HFFc6 (cell line): Measurements from ENCODE around the gene ZNF497. TPM values are rescaled to one million over a fixed set of nuclear protein-coding genes. Genes with fewer than 3 reads are reported as not detected.

ENCODE experiments used
- DNase-seq: peaks from one replicate; pipeline ENCODE4 v3.0.0-alpha.2; 2018
- H3K27ac Mint-ChIP-seq: 2 replicates; pipeline ENCODE4 v1.8.0; 2020; ENCODE audit warnings: mild to moderate bottlenecking, mixed read lengths
- H3K27me3 Mint-ChIP-seq: 2 replicates; pipeline ENCODE4 v1.8.0; 2021; ENCODE audit warnings: mild to moderate bottlenecking, moderate library complexity, mixed read lengths; ENCODE audit not compliant: insufficient read depth
- H3K36me3 Mint-ChIP-seq: 2 replicates; pipeline ENCODE4 v1.8.0; 2021; ENCODE audit warnings: low read depth, mixed read lengths
- H3K4me1 Mint-ChIP-seq: 2 replicates; pipeline ENCODE4 v1.8.0; 2020; ENCODE audit warnings: low read depth, mixed read lengths
- H3K4me3 Mint-ChIP-seq: 2 replicates; pipeline ENCODE4 v1.8.0; 2020; ENCODE audit warnings: mild to moderate bottlenecking, moderate library complexity, mixed read lengths
- H3K9me3 Mint-ChIP-seq: 2 replicates; pipeline ENCODE4 v1.8.0; 2020; ENCODE audit warnings: mild to moderate bottlenecking, mixed read lengths
- total RNA-seq, 6 experiments: library from RNA; stranded (reverse); fragmentation: NEBNext Ultra II Directional; extraction: Animal tissue kit (Norgen Biotek cat#: 25700); gene quantifications; 2 replicates in 1 of 6; 3 replicates in 5 of 6; pipeline ENCODE4 v1.2.3, GENCODE V29; 2021
- TF ChIP-seq, protein P1 (sequence below): fragments of 200-600 bp; sonication (generic); IDR thresholded peaks from 2 replicates; pipeline ENCODE4 v1.5.0; 2021; ENCODE audit warnings: antibody characterized with exemption, mild to moderate bottlenecking

The ZNF497 gene
- total RNA-seq, 6 experiments from 2014 or later = 0.16 to 0.35 (median 0.27) TPM

DNA sequence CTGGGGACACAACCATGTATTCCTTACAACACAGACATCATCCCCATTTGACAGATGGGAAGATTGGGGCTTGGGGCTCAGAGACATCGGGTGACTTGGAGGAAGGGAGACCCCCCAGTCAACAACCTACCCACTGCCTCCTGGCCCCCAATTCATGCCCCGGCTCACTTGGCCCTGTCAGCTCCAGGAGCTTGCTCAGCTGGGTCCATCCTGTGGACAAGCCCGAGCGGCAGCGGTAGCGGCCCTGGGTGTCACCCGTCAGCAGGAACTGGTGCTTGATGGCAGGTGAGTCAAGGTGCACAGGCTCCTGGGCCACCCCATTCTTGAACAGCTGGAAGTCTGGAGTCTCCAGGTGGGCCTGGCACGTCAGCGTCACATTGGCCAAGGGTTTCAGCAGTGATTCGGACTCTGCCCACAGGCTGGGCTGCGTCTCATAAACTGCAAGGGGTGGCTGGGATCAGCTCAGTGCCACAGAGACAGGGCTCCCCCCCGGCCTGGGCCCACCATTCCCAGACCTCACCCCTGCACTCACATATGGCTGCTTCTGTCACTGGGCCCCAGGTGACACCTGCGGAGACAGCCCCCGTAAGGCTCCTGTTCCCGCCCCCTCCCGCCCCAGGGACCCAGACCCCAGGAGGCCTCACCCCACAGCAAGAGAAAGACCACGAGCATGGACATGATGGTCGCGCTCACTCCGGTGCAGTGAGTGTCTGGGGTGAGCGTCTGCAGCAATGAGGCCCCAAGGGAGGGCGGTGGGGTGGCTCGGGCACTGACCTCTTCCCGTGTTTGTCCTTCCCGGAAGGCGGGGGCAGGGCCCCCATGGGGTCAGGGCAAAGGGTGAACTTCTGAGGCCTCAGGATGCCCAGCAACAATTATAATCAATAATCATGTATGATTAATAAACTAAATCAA lies 9.5 kb downstream of the ZNF497 start, which contains the start of gene A1BG:
TSS of gene A1BG (minus strand) at position 733 of the 912 bp plus-strand sequence. CDS start at position 678, 55 bp downstream.
- Mint-ChIP-seq H3K4me1 (peaks cover 12% of the 10 kb centered on the region; the same call in 1 of the 2 replicates), H3K27ac (no peak within 1 kb of the TSS), H3K36me3 (peaks cover 8% of the 10 kb centered on the region; the same call in 1 of the 2 replicates), H3K9me3 (peaks cover 4% of the 10 kb centered on the region; the same call in 1 of the 2 replicates), H3K4me3 (no peak within 1 kb of the TSS), H3K27me3 (no peaks in the 10 kb centered on the region)
- no peak for DNase-seq
- TF ChIP-seq, protein P1, sequence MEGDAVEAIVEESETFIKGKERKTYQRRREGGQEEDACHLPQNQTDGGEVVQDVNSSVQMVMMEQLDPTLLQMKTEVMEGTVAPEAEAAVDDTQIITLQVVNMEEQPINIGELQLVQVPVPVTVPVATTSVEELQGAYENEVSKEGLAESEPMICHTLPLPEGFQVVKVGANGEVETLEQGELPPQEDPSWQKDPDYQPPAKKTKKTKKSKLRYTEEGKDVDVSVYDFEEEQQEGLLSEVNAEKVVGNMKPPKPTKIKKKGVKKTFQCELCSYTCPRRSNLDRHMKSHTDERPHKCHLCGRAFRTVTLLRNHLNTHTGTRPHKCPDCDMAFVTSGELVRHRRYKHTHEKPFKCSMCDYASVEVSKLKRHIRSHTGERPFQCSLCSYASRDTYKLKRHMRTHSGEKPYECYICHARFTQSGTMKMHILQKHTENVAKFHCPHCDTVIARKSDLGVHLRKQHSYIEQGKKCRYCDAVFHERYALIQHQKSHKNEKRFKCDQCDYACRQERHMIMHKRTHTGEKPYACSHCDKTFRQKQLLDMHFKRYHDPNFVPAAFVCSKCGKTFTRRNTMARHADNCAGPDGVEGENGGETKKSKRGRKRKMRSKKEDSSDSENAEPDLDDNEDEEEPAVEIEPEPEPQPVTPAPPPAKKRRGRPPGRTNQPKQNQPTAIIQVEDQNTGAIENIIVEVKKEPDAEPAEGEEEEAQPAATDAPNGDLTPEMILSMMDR = no peak

DNA sequence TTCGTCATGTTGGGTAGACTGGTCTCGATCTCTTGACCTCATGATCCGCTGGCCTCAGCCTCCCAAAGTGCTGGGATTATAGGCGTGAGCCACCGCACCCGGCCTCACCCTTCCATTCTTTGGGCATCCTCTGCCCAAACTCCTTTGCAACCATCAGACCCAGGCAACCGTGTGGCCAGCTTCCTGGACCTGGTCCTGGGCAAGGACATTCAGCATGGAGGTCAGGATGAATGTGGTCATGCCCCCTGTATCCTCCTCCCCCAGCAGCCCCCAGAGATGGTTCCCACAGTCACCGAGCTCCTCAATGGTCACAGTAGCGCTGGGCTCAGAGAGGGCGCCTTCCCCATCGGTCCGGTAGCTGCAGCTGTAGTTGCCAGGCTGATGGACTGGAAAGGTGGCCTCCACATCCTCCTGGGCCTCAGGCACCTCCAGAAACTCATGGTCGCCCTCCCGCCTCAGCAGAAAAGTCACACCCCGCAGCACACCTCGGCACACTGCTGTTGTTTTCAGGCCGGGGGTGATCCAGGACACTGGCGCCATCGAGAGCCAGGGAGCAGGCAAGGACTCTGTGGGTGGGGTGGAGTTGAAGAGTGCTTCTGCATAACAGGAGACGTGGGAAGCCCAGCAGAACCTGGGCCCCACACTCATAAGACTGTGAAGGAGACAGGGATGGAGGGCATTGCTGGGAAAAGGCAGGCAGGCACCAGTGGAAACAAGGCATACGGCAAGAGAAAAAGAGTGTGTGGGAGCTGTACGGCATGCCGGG lies 10.4 kb downstream of the ZNF497 start:
- H3K27me3 Mint-ChIP-seq = peaks cover 4% of the 10 kb centered on the region; the same call in 1 of the 2 replicates
- H3K9me3 Mint-ChIP-seq = peaks cover 4% of the 10 kb centered on the region; the same call in 1 of the 2 replicates
- DNase-seq = no peak
- TF ChIP-seq, protein P1 = no peak
- no peak overlapping the region for H3K4me3 Mint-ChIP-seq
- H3K27ac Mint-ChIP-seq = no peak overlapping the region
- H3K4me1 Mint-ChIP-seq = peaks cover 12% of the 10 kb centered on the region; the same call in 1 of the 2 replicates
- peaks cover 8% of the 10 kb centered on the region; the same call in 1 of the 2 replicates for H3K36me3 Mint-ChIP-seq

DNA sequence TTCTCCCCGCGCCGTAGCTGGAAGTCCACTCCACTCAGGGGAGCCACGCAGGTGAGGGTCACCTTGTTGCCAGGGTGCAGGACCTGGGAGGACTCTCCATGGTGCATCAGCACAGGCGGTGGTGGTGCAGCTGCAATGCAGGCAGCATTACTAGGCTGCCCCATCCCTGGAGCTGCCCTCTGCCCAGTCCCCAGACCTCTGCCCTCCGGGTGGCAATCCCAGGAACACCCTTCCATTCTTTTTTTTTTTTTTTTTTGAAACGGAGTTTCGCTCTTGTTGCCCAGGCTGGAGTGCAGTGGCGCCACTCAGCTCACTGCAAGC lies 11.0 kb downstream of the ZNF497 start:
- H3K36me3 Mint-ChIP-seq = peaks cover 8% of the 10 kb centered on the region; the same call in 1 of the 2 replicates
- peaks cover 4% of the 10 kb centered on the region; the same call in 1 of the 2 replicates for H3K9me3 Mint-ChIP-seq
- no peak for DNase-seq
- no peak overlapping the region for H3K27ac Mint-ChIP-seq
- H3K4me3 Mint-ChIP-seq = no peak overlapping the region
- TF ChIP-seq, protein P1 = no peak
- H3K4me1 Mint-ChIP-seq = peaks cover 12% of the 10 kb centered on the region; the same call in 1 of the 2 replicates
- H3K27me3 Mint-ChIP-seq = peaks cover 4% of the 10 kb centered on the region; the same call in 1 of the 2 replicates

DNA sequence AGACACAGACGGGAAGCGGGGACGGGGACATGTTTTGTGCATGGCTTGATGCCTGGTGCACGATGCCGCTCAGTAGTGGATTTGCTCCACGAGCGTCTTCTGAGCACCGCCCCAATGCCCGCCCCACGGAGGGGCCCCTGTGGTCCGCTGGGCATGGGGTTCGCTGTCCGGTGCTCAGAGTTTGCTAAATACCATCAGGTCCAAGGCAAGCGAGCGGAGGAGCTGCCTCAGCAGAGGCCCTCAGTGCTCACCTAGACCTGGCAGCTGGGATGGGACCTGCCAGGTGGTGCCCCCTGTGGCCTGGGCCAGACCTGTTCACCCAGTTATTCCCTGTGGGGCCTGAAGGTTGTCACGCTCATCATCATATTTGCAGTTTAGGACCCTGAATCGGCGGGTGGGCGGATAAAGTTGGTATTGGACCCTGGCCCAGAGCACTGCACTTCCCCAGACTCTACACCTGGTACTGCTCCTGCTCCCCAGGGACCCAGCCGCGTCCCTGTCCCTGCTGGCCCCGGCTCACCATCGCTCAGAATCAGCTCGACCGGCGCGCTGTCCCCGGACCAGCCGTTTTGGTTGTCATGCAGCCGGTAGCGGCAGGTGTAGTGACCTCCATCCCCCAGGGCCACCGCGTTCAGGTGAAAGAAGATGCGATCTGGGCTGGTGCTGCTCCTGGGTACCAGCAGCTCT lies 11.5 kb downstream of the ZNF497 start:
- Mint-ChIP-seq H3K27me3 (peaks cover 6% of the 10 kb centered on the region; the same call in 1 of the 2 replicates), H3K4me3 (no peak overlapping the region), H3K4me1 (peaks cover 13% of the 10 kb centered on the region), H3K27ac (no peak overlapping the region), H3K9me3 (peaks cover 4% of the 10 kb centered on the region; the same call in 1 of the 2 replicates), H3K36me3 (peaks cover 9% of the 10 kb centered on the region; the same call in 1 of the 2 replicates)
- TF ChIP-seq, protein P1 = no peak
- DNase-seq = no peak
